ENCODE measurements around the gene TMEM53.

Gene TMEM53

DNA sequence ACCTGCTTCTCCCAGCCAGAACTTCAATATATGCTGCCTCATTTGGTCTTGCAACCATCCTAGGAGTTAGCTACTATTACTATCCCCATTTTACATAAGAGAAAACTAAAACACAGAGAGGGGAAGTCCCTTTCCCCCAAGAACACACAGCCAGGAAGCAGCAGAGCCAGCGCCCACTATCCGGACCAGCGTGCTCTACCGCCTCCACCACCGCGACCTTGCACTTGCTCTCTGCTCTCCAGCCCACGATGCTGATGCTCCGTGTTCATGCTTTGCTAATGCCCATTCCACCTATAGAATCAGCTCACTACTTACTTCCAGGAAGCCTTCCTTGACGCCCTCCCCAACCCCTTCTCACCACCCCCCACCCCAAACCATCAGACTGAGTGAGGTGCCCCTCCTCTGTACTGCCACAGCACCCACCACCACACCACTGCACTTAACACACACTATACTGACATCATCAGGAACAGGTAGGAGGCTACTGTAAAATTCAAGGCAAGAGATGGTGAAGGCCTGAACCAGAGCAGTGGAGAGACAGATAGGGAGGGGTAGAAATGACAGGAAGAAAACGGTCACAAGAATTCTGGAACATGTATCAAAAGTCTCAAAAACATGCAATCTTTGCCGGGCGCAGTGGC is 9.4 kb downstream of the TMEM53 start:
- no peak for DNase-seq (ENCODE audit: insufficient read length, low spot score)
- FAIRE-seq: peak; percentile 98

DNA sequence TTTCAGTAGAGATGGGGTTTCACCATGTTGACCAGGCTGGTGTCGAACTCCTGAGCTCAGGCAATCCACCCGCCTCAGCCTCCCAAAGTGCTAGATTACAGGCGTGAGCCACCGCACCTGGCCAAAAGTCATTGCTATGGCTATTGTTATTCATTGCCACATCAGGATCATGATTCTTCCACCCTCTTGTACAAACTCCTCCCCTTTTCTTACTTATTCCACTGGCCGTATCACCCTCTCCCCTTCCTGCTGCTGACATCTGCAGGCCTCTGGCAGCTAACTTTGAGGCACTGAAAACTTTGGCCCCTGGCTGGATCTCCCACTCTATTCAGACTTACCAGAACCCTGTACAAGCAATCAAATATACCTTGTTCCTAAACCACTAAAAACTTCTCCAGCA is 10.9 kb downstream of the TMEM53 start:
- FAIRE-seq (no peak), DNase-seq (ENCODE audit: insufficient read length, low spot score) (no peak)
- no peak for TF ChIP-seq POLR2AphosphoS5 (IDR thresholded peaks at IDR 0.05; ENCODE audit: low read depth, low read length)
- no peak for TF ChIP-seq SPI1 (IDR thresholded peaks at IDR 0.05; ENCODE audit: low read depth, low read length)
- no peak for TF ChIP-seq POLR2A (IDR thresholded peaks at IDR 0.05; ENCODE audit: low read depth, low read length)
- TF ChIP-seq POU2F2 (IDR thresholded peaks at IDR 0.05; ENCODE audit: low read depth, low read length): no peak
- no peak for TF ChIP-seq PAX5 (IDR thresholded peaks at IDR 0.05; ENCODE audit: insufficient read depth, low read length, severe bottlenecking)
- TF ChIP-seq TAF1 (IDR thresholded peaks at IDR 0.05; ENCODE audit: low read depth, low read length): no peak

More for the DNA sequence above, 9.4 kb downstream of the TMEM53 start:
- TF ChIP-seq POLR2A (IDR thresholded peaks at IDR 0.05; ENCODE audit: low read depth, low read length) (no peak), POU2F2 (IDR thresholded peaks at IDR 0.05; ENCODE audit: low read depth, low read length) (no peak), POLR2AphosphoS5 (IDR thresholded peaks at IDR 0.05; ENCODE audit: low read depth, low read length) (no peak), SPI1 (IDR thresholded peaks at IDR 0.05; ENCODE audit: low read depth, low read length) (no peak), TAF1 (IDR thresholded peaks at IDR 0.05; ENCODE audit: low read depth, low read length) (no peak), PAX5 (IDR thresholded peaks at IDR 0.05; ENCODE audit: insufficient read depth, low read length, severe bottlenecking) (no peak)

DNA sequence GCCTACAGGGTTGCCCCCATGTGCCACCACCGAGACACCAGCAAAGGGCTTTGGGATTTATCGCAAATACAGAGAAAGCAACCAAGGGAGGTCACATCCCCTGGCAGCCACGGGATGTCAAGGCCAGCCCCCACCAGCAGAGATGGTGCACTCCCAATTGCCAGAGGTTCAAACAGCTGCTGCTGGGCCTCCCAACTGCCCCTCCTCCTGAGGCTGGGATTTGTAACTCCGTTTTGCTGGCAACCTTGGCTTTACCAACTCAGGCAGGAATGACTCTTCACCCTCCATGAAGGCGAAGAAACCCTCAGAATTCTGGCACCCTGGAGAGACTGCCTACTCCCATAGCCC is 11.6 kb downstream of the TMEM53 start:
- TF ChIP-seq POLR2AphosphoS5 (IDR thresholded peaks at IDR 0.05; ENCODE audit: low read depth, low read length): no peak
- TF ChIP-seq POLR2A (IDR thresholded peaks at IDR 0.05; ENCODE audit: low read depth, low read length): no peak
- TF ChIP-seq POU2F2 (IDR thresholded peaks at IDR 0.05; ENCODE audit: low read depth, low read length): no peak
- TF ChIP-seq PAX5 (IDR thresholded peaks at IDR 0.05; ENCODE audit: insufficient read depth, low read length, severe bottlenecking): no peak
- TF ChIP-seq SPI1 (IDR thresholded peaks at IDR 0.05; ENCODE audit: low read depth, low read length): no peak
- TF ChIP-seq TAF1 (IDR thresholded peaks at IDR 0.05; ENCODE audit: low read depth, low read length): no peak
- FAIRE-seq (no peak), DNase-seq (ENCODE audit: insufficient read length, low spot score) (no peak)

DNA sequence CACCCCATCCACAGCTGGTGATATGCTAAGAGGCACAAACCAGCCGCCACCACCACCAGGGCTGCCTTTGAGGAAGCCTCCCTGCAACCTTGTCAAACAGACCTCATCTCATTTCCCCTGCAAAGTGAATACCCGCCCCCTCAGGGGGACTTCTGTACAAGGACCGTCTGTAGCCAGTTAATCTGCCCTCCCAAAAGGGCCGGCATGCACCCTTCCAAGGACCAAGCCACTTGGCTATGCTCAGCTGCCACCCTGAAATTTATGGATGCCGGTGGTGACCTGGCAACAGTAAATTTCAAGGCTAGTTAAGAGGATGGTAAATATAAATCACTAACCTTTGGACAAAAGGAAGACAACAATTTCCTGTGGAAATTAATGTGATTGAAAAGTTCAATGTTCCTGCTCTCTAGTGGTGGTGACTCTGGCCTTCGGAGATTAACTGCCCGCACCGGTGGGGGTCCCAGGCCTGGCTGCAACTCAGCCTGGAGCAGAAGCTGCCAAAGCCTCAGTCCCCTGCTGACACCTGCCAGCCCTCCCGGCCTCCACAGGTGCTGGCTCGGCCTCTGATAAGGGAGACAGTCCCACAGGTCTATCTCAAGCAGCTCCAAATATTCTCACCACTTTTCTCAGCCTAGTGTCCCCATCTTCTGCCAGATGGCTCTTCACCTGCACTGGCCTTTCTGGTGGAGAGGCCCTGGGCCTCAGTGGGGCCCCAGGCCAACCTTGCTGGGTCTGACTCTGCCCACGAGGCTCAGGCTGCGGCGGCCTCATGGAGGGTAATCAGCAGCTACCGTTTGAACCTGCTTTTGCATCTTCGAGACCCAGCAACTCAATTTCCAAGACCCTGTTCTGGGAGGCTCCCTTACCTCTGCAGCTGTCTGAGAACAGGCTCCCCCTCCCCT is 12.2 kb downstream of the TMEM53 start:
- peak; percentile 5 for FAIRE-seq
- no peak for DNase-seq (ENCODE audit: insufficient read length, low spot score)
- TF ChIP-seq TAF1 (IDR thresholded peaks at IDR 0.05; ENCODE audit: low read depth, low read length) (no peak), POLR2A (IDR thresholded peaks at IDR 0.05; ENCODE audit: low read depth, low read length) (no peak), POLR2AphosphoS5 (IDR thresholded peaks at IDR 0.05; ENCODE audit: low read depth, low read length) (no peak), SPI1 (IDR thresholded peaks at IDR 0.05; ENCODE audit: low read depth, low read length) (no peak), PAX5 (IDR thresholded peaks at IDR 0.05; ENCODE audit: insufficient read depth, low read length, severe bottlenecking) (no peak), POU2F2 (IDR thresholded peaks at IDR 0.05; ENCODE audit: low read depth, low read length) (no peak)

DNA sequence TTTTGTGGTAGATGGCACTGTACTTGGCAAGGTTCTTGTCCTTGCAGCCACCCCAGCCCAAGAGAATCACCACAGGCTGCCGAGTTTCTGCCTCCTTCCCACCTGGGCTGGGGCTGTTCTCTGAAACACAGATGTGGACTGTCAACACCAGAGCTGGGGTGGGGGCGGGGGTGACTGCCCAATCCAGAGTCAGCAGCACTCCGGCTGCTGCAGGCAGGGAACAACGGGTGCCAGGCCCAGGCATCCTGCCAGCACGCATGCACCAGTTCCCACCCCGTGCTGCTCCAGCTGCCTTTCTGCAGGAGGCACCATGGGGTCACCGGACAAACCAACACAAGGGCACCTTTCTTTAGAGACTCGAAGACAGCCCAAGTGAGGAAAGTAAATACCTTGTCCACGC is 14.1 kb downstream of the TMEM53 start:
- FAIRE-seq (no peak), DNase-seq (ENCODE audit: insufficient read length, low spot score) (no peak)
- TF ChIP-seq POLR2AphosphoS5 (IDR thresholded peaks at IDR 0.05; ENCODE audit: low read depth, low read length) (no peak), TAF1 (IDR thresholded peaks at IDR 0.05; ENCODE audit: low read depth, low read length) (no peak), SPI1 (IDR thresholded peaks at IDR 0.05; ENCODE audit: low read depth, low read length) (no peak)

DNA sequence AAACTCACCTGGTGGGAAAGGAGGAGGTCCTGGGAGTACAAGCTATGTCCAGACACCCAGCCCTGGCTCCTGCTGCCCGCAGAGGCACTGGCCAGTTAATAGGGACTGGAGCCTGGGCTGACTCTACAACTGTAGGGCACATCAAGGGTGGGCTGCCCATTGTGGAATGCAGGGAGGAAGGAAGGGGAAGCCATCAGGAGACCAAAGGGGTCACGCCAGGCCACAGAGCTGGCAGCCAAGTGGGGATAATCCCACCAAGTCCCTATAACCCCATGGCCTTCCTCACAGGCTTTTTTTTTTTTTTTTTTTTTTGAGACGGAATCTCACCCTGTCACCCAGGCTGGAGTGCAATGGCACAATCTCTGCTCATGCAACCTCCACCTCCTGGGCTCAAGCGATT is 14.7 kb downstream of the TMEM53 start:
- DNase-seq (ENCODE audit: insufficient read length, low spot score) (no peak), FAIRE-seq (no peak)
- TF ChIP-seq SPI1 (IDR thresholded peaks at IDR 0.05; ENCODE audit: low read depth, low read length) (no peak), POLR2A (IDR thresholded peaks at IDR 0.05; ENCODE audit: low read depth, low read length) (no peak), TAF1 (IDR thresholded peaks at IDR 0.05; ENCODE audit: low read depth, low read length) (no peak), POLR2AphosphoS5 (IDR thresholded peaks at IDR 0.05; ENCODE audit: low read depth, low read length) (no peak), POU2F2 (IDR thresholded peaks at IDR 0.05; ENCODE audit: low read depth, low read length) (no peak), PAX5 (IDR thresholded peaks at IDR 0.05; ENCODE audit: insufficient read depth, low read length, severe bottlenecking) (no peak)

DNA sequence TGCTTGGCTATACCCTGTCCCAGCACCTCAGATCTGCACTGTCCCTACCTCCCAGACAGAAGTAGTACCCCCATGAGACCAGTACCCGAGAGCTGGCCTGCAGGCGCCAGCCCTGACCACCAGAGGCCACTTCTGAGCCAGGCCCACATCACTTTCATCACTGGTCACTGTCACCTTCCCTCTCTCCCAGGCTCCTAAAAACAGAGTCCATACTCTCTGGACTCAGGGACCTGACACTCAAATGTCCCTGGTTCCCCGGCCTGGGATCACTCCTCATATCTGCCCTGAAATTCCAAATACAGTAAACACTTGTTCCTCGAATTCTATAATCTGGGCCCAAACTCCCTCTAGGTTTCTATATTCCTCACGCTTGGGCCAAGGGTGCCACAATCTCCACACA is 18.7 kb downstream of the TMEM53 start:
- DNase-seq (ENCODE audit: insufficient read length, low spot score): no peak
- no peak for FAIRE-seq
- no peak for TF ChIP-seq POU2F2 (IDR thresholded peaks at IDR 0.05; ENCODE audit: low read depth, low read length)
- TF ChIP-seq SPI1 (IDR thresholded peaks at IDR 0.05; ENCODE audit: low read depth, low read length): no peak
- no peak for TF ChIP-seq POLR2AphosphoS5 (IDR thresholded peaks at IDR 0.05; ENCODE audit: low read depth, low read length)
- no peak for TF ChIP-seq POLR2A (IDR thresholded peaks at IDR 0.05; ENCODE audit: low read depth, low read length)
- no peak for TF ChIP-seq PAX5 (IDR thresholded peaks at IDR 0.05; ENCODE audit: insufficient read depth, low read length, severe bottlenecking)
- no peak for TF ChIP-seq TAF1 (IDR thresholded peaks at IDR 0.05; ENCODE audit: low read depth, low read length)

DNA sequence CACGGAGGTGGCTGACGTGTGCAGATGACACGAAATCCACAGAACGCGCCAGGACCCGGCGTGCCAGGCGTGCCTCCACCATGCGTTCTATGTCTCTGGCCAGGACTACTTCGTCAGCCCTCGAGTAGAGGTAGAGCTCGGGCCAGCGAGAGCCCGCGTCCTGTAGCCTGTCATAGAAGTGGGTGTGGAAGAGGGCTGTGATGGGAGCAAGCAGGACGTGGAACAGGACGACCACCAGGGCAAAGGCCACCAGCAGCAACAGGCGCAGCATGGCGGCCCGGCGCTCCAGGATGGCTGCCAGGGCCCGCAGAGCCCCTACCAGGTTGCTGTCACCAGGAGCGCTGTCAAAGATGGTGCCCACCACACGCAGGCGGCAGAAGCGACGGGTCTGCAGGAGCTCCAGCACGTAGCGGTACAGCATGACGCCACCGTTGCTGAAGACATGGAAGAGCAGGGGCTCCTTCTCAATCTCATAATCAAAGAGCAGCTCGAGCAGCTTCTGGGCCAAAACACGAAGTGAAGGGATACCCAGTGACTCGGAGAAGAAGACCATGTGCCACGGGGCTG is 19.6 kb downstream of the TMEM53 start:
- TF ChIP-seq POLR2A (IDR thresholded peaks at IDR 0.05; ENCODE audit: low read depth, low read length) (no peak), SPI1 (IDR thresholded peaks at IDR 0.05; ENCODE audit: low read depth, low read length) (no peak), POU2F2 (IDR thresholded peaks at IDR 0.05; ENCODE audit: low read depth, low read length) (no peak), TAF1 (IDR thresholded peaks at IDR 0.05; ENCODE audit: low read depth, low read length) (no peak), PAX5 (IDR thresholded peaks at IDR 0.05; ENCODE audit: insufficient read depth, low read length, severe bottlenecking) (no peak), POLR2AphosphoS5 (IDR thresholded peaks at IDR 0.05; ENCODE audit: low read depth, low read length) (no peak)
- FAIRE-seq (no peak), DNase-seq (ENCODE audit: insufficient read length, low spot score) (no peak)
